Fibroblast of villous mesenchyme (primary cell): ENCODE results near the gene UTS2B. TPM values are rescaled to one million over a fixed set of nuclear protein-coding genes. Genes with fewer than 3 reads are reported as not detected.

Source experiments
- DNase-seq: peaks from one replicate; pipeline ENCODE4 v3.0.0-alpha.2; 2010; ENCODE audit warnings: low read depth
- H3K4me3 ChIP-seq: 2 replicates; pipeline ENCODE4 v1.5.1; 2011; ENCODE audit warnings: low read depth, mild to moderate bottlenecking, low read length
- CTCF ChIP-seq: IDR thresholded peaks from 2 replicates; pipeline ENCODE4 v1.5.1; 2012; ENCODE audit warnings: low read depth, mild to moderate bottlenecking, low read length; ENCODE audit not compliant: insufficient read depth
- total RNA-seq: library from RNA; depleted of rRNA; stranded (reverse); fragments of >200 nt; gene quantifications from 2 replicates; pipeline ENCODE4 v1.2.3, GENCODE V29; 2012

The UTS2B gene
- total RNA-seq, 1 donor, result 0.86 TPM

GRCh38 chr3:191292243-191293015 lies 37.9 kb downstream of the UTS2B start:
- DNase-seq, result no peak
- H3K4me3 ChIP-seq, result no peak overlapping the region
- no peak for TF ChIP-seq CTCF

- H3K4me3 ChIP-seq, result no peak overlapping the region
- peak; percentile 11 for DNase-seq
Measured at GRCh38 chr3:191290311-191291025, 39.9 kb downstream of the UTS2B start.

GRCh38 chr3:191283400-191283799 lies 46.9 kb downstream of the UTS2B start:
- H3K4me3 ChIP-seq, result no peak overlapping the region
- no peak for TF ChIP-seq CTCF
- DNase-seq, result no peak

More at GRCh38 chr3:191290311-191291025, 39.9 kb downstream of the UTS2B start:
- TF ChIP-seq CTCF, result no peak

GRCh38 chr3:191282251-191283185 lies 47.8 kb downstream of the UTS2B start:
- no peak for TF ChIP-seq CTCF
- no peak for DNase-seq

GRCh38 chr3:191280882-191281281 lies 49.4 kb downstream of the UTS2B start:
- DNase-seq, result no peak
- no peak for TF ChIP-seq CTCF

More at GRCh38 chr3:191282251-191283185, 47.8 kb downstream of the UTS2B start:
- no peak overlapping the region for H3K4me3 ChIP-seq

GRCh38 chr3:191280111-191280510 lies 50.2 kb downstream of the UTS2B start:
- no peak for TF ChIP-seq CTCF
- DNase-seq, result no peak
- H3K4me3 ChIP-seq, result no peak overlapping the region

More at GRCh38 chr3:191280882-191281281, 49.4 kb downstream of the UTS2B start:
- no peak overlapping the region for H3K4me3 ChIP-seq
